ENCODE data around the gene LRRC38. TPM values are rescaled to one million over a fixed set of nuclear protein-coding genes. Genes with fewer than 3 reads are reported as not detected.

Gene LRRC38
- total and polyA plus RNA-seq, 10 of the 15 experiments (the other 5 are each of a cell fraction or from before 2014, with no cell fraction given): not detected

DNA sequence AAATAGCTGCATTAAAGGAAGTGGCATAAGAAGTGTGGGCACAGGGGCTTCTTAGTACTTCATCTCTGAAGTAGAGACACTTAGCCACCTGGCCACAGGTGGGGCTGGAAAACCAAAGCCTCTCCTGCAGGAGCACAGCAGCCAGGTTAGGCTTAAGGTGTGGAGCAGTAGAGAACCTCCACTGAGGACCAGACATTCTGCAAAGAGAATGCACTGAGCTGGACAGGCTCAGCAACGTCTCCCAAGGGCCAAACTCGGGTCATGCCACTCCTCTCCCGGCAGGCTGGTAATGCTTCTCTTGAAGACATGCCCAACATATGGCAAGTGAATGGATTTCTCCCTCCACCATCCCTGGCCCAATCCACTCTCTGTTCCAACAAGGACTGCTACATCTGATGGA lies 33.0 kb upstream of the LRRC38 start (continued):
- no peak for TF ChIP-seq NR2C1 (IDR thresholded peaks at IDR 0.05)

DNA sequence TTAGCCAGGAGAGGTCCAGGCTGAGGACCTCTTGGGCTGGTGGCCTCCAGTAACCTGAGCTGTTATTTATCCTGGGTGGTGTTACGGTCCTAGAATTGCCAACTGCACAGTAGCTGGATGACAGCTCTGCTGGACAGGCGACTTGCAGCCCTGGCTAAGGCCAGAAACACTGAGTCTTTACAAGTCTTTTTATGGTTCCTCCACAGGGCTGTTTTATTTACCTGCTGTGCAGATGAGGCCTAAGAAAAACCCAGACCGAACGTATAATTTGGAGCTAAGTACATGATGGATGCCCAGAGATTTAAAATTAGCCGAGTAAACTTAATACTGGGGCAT lies 30.4 kb upstream of the LRRC38 start:
- no TSS peak for BruUV-seq (replicated peaks)
- no peak overlapping the region for H3K9ac ChIP-seq (ENCODE audit: control insufficient read depth, insufficient read depth, low read length)
- H3K79me2 ChIP-seq (ENCODE audit: control insufficient read depth, insufficient read depth, low read length): no peaks in the 10 kb centered on the region
- H3K4me3 ChIP-seq: no peak overlapping the region
- no peaks in the 10 kb centered on the region for H3K36me3 ChIP-seq (ENCODE audit: control insufficient read depth in 2 of 2, insufficient read depth in 2 of 2, low read length in 1 of 2)
- H2AFZ ChIP-seq (ENCODE audit: control insufficient read depth, low read depth, low read length): no peak overlapping the region
- ChIA-PET CTCF (no interaction called here), POLR2A (no interaction called here), RAD21 (ENCODE audit: unreplicated experiment) (no interaction called here), SMC1A (ENCODE audit: uncharacterized antibody, unreplicated experiment) (interaction anchor here (0.7 kb wide), 1 partner anchor 216 kb away, joined by 3 read pairs; no protein-coding TSS in a partner anchor)
- no peaks in the 10 kb centered on the region for H3K4me1 ChIP-seq (ENCODE audit: control insufficient read depth, insufficient read depth, low read length)
- H4K20me1 ChIP-seq (ENCODE audit: control insufficient read depth, insufficient read depth): no peaks in the 10 kb centered on the region
- H3K9me3 ChIP-seq (replicated peaks; ENCODE audit: control insufficient read depth, insufficient read depth, low read length): no peaks in the 10 kb centered on the region
- intact Hi-C loops (cut with micrococcal nuclease; ENCODE audit: unreplicated experiment): no loop called here
- no peak for DNase-seq (ENCODE audit: low read depth, low spot score)
- WGBS (ENCODE audit: insufficient coverage, insufficient replicate concordance, low lambda C conversion rate, missing lambda C conversion rate): 26% methylated on average over 5 of the region's 5 CpGs
- no peak for ATAC-seq
- no peak overlapping the region for H3K4me2 ChIP-seq (ENCODE audit: control insufficient read depth, insufficient read depth)
- H3K27ac ChIP-seq (ENCODE audit: control insufficient read depth, insufficient read depth): no peak overlapping the region
- in situ Hi-C loops (cut with MboI): no loop called here
- no peaks in the 10 kb centered on the region for H3K27me3 ChIP-seq (replicated peaks in 1 of 2; ENCODE audit: control insufficient read depth in 2 of 2, insufficient read depth in 2 of 2, low read length in 1 of 2)
- no peak for FAIRE-seq
- TF ChIP-seq SUZ12 (IDR thresholded peaks at IDR 0.05; ENCODE audit: unreplicated experiment) (no peak), KAT2A (conservative IDR thresholded peaks at IDR 0.05; ENCODE audit: control insufficient read depth, low read depth, low read length) (no peak), TARDBP (IDR thresholded peaks at IDR 0.05; ENCODE audit: borderline replicate concordance) (no peak), SREBF2 (IDR thresholded peaks at IDR 0.05; ENCODE audit: low read length) (no peak), SMC3 (IDR thresholded peaks at IDR 0.05; ENCODE audit: borderline replicate concordance, low read length) (no peak), BMI1 (IDR thresholded peaks at IDR 0.05; ENCODE audit: borderline replicate concordance) (no peak), YY1 (IDR thresholded peaks at IDR 0.05; ENCODE audit: low read depth, low read length) (no peak), NFXL1 (IDR thresholded peaks at IDR 0.05; ENCODE audit: borderline replicate concordance) (no peak), CHD4 (IDR thresholded peaks at IDR 0.05) (no peak), DPF2 (IDR thresholded peaks at IDR 0.05) (no peak), NFIC (IDR thresholded peaks at IDR 0.05; ENCODE audit: low read depth, low read length) (no peak), RUNX3 (IDR thresholded peaks at IDR 0.05; ENCODE audit: low read length) (no peak), HDAC6 (IDR thresholded peaks at IDR 0.05; ENCODE audit: unreplicated experiment) (no peak), NR2C1 (IDR thresholded peaks at IDR 0.05) (no peak), POU2F2 (IDR thresholded peaks at IDR 0.05; ENCODE audit: borderline replicate concordance, low read depth, low read length) (no peak), PML (IDR thresholded peaks at IDR 0.05; ENCODE audit: low read length) (no peak)
- TF ChIP-seq, protein P1, sequence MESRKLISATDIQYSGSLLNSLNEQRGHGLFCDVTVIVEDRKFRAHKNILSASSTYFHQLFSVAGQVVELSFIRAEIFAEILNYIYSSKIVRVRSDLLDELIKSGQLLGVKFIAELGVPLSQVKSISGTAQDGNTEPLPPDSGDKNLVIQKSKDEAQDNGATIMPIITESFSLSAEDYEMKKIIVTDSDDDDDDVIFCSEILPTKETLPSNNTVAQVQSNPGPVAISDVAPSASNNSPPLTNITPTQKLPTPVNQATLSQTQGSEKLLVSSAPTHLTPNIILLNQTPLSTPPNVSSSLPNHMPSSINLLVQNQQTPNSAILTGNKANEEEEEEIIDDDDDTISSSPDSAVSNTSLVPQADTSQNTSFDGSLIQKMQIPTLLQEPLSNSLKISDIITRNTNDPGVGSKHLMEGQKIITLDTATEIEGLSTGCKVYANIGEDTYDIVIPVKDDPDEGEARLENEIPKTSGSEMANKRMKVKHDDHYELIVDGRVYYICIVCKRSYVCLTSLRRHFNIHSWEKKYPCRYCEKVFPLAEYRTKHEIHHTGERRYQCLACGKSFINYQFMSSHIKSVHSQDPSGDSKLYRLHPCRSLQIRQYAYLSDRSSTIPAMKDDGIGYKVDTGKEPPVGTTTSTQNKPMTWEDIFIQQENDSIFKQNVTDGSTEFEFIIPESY (IDR thresholded peaks at IDR 0.05): no peak
- TF ChIP-seq, protein P2, sequence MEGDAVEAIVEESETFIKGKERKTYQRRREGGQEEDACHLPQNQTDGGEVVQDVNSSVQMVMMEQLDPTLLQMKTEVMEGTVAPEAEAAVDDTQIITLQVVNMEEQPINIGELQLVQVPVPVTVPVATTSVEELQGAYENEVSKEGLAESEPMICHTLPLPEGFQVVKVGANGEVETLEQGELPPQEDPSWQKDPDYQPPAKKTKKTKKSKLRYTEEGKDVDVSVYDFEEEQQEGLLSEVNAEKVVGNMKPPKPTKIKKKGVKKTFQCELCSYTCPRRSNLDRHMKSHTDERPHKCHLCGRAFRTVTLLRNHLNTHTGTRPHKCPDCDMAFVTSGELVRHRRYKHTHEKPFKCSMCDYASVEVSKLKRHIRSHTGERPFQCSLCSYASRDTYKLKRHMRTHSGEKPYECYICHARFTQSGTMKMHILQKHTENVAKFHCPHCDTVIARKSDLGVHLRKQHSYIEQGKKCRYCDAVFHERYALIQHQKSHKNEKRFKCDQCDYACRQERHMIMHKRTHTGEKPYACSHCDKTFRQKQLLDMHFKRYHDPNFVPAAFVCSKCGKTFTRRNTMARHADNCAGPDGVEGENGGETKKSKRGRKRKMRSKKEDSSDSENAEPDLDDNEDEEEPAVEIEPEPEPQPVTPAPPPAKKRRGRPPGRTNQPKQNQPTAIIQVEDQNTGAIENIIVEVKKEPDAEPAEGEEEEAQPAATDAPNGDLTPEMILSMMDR (IDR thresholded peaks at IDR 0.05 in 2 of 3, conservative IDR thresholded peaks at IDR 0.05 in 1 of 3; ENCODE audit: control insufficient read depth in 2 of 3, extremely low read depth in 1 of 3, insufficient read depth in 1 of 3, low read depth in 3 of 3, low read length in 3 of 3): no peak
- TF ChIP-seq, protein P3, sequence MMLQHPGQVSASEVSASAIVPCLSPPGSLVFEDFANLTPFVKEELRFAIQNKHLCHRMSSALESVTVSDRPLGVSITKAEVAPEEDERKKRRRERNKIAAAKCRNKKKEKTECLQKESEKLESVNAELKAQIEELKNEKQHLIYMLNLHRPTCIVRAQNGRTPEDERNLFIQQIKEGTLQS (IDR thresholded peaks at IDR 0.05; ENCODE audit: borderline replicate concordance, extremely low read depth, low read depth, low read length): no peak

Data from GM12878 (cell line).